Loucy (cell line): ENCODE data around the gene NDC1.

Source experiments
- H2AFZ ChIP-seq: fragments of 200-600 bp; sonication (generic); 2 replicates; pipeline ENCODE4 v1.6.0; 2016; ENCODE audit warnings: antibody characterized with exemption, mild to moderate bottlenecking, low read length, moderate library complexity
- H3F3A ChIP-seq: fragments of 200-600 bp; 2 replicates; pipeline ENCODE4 v1.6.0; 2016; ENCODE audit warnings: antibody characterized with exemption, low read depth, mild to moderate bottlenecking
- H3K27me3 ChIP-seq: fragments of 200-600 bp; sonication (generic); 2 replicates; pipeline ENCODE4 v1.6.1; 2014; ENCODE audit warnings: low read length, mild to moderate bottlenecking; ENCODE audit not compliant: insufficient read depth, poor library complexity, severe bottlenecking
- H3K36me3 ChIP-seq: fragments of 200-600 bp; sonication (generic); 2 replicates; pipeline ENCODE4 v1.6.1; 2016; ENCODE audit warnings: low read length; ENCODE audit not compliant: insufficient read depth
- H3K4me1 ChIP-seq: fragments of 200-600 bp; sonication (generic); 2 replicates; pipeline ENCODE4 v1.5.1; 2014; ENCODE audit warnings: low read length, mild to moderate bottlenecking; ENCODE audit not compliant: insufficient read depth, poor library complexity, severe bottlenecking
- H3K4me2 ChIP-seq: fragments of 200-600 bp; sonication (generic); 2 replicates; pipeline ENCODE4 v1.6.0; 2014; ENCODE audit warnings: antibody characterized with exemption, low read length, low read depth, mild to moderate bottlenecking; ENCODE audit not compliant: poor library complexity, severe bottlenecking
- H3K4me3 ChIP-seq: fragments of 200-600 bp; sonication (generic); 2 replicates; pipeline ENCODE4 v1.5.1; 2014; ENCODE audit warnings: low read length, mild to moderate bottlenecking, mixed read lengths; ENCODE audit not compliant: poor library complexity, severe bottlenecking
- H3K79me2 ChIP-seq: fragments of 200-600 bp; sonication (generic); 2 replicates; pipeline ENCODE4 v1.6.1; 2014; ENCODE audit warnings: low read length; ENCODE audit not compliant: insufficient read depth
- H3K9ac ChIP-seq: fragments of 200-600 bp; sonication (generic); 2 replicates; pipeline ENCODE4 v1.6.0; 2014; ENCODE audit warnings: mild to moderate bottlenecking, low read depth, low read length, moderate library complexity; ENCODE audit not compliant: poor library complexity, severe bottlenecking
- H3K9me2 ChIP-seq: fragments of 200-600 bp; sonication (generic); replicated peaks from 2 replicates; pipeline ENCODE4 v1.6.1; 2016; ENCODE audit warnings: low read depth, low read length, mixed read lengths
- H3K9me3 ChIP-seq: fragments of 200-600 bp; sonication (generic); 2 replicates; pipeline ENCODE4 v1.6.1; 2014; ENCODE audit warnings: mild to moderate bottlenecking, antibody characterized with exemption, low read length, low read depth; ENCODE audit not compliant: insufficient read depth
- H4K20me1 ChIP-seq: fragments of 200-600 bp; sonication (generic); 2 replicates; pipeline ENCODE4 v1.6.0; 2014; ENCODE audit warnings: antibody characterized with exemption, low read length, mild to moderate bottlenecking; ENCODE audit not compliant: insufficient read depth, poor library complexity, severe bottlenecking
- EZH2phosphoT487 ChIP-seq: fragments of 200-600 bp; IDR thresholded peaks from 2 replicates; pipeline ENCODE4 v1.6.1; 2018; ENCODE audit warnings: antibody characterized with exemption, mild to moderate bottlenecking, moderate library complexity, borderline replicate concordance
- TF ChIP-seq, protein P1 (sequence below): fragments of 200-600 bp; sonication (generic); conservative IDR thresholded peaks from 2 replicates; pipeline ENCODE4 v1.5.1; 2014; ENCODE audit warnings: mild to moderate bottlenecking, antibody characterized with exemption, low read length

Gene NDC1

DNA sequence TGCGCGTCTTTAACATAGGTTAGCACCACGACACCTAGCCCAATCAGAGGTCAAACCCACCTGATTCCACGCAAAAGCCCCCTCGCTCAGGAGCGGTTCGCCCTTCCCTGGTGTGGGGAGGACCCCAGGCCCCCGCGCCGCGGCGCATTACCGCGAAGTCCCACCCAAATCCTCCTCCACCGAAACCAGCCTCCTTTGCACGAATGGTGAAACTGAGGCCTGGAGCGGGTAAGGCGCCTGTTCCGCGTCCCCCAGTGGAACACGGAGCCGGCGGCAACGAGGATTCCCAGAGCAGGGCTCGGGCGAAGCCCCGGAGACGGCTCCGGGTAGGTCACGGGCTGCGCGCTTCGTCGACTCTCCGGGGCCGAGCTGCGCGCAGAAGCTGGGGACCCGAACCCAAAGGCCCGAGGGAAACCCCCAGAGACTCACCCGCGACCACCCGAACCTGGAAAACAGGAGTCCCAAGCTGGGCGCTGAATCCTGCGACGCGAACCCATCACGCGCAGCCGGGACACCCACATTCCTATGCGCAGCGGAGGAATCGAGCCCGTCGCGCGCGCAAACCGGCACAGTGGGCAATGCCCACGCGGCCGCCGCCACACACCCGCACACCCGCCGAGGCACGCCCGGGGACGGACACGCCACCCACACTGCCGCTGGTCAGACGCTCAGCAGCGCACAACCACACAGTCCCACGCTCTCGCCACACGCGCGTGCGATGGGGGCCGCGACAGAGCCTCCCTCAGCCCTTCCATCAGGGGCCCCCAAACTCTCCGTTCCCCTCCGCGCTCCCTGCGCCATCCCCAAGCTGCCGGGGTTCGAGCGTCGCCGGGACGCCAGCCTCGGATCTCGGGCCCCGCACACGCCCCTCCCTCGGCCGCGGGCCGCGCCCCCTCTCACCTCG, 99.6 kb downstream of the NDC1 start:
- no peak for TF ChIP-seq EZH2phosphoT487
- TF ChIP-seq, protein P1, sequence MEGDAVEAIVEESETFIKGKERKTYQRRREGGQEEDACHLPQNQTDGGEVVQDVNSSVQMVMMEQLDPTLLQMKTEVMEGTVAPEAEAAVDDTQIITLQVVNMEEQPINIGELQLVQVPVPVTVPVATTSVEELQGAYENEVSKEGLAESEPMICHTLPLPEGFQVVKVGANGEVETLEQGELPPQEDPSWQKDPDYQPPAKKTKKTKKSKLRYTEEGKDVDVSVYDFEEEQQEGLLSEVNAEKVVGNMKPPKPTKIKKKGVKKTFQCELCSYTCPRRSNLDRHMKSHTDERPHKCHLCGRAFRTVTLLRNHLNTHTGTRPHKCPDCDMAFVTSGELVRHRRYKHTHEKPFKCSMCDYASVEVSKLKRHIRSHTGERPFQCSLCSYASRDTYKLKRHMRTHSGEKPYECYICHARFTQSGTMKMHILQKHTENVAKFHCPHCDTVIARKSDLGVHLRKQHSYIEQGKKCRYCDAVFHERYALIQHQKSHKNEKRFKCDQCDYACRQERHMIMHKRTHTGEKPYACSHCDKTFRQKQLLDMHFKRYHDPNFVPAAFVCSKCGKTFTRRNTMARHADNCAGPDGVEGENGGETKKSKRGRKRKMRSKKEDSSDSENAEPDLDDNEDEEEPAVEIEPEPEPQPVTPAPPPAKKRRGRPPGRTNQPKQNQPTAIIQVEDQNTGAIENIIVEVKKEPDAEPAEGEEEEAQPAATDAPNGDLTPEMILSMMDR = no peak
- Histone ChIP-seq H2AFZ (no peak overlapping the region), H3K36me3 (no peaks in the 10 kb centered on the region), H3K9me2 (no peaks in the 10 kb centered on the region), H3K9me3 (no peaks in the 10 kb centered on the region), H4K20me1 (no peaks in the 10 kb centered on the region), H3K27me3 (no peaks in the 10 kb centered on the region), H3K79me2 (no peaks in the 10 kb centered on the region), H3K4me2 (no peak overlapping the region), H3K9ac (no peak overlapping the region), H3K4me3 (no peak overlapping the region), H3F3A (no peaks in the 10 kb centered on the region), H3K4me1 (no peaks in the 10 kb centered on the region)

DNA sequence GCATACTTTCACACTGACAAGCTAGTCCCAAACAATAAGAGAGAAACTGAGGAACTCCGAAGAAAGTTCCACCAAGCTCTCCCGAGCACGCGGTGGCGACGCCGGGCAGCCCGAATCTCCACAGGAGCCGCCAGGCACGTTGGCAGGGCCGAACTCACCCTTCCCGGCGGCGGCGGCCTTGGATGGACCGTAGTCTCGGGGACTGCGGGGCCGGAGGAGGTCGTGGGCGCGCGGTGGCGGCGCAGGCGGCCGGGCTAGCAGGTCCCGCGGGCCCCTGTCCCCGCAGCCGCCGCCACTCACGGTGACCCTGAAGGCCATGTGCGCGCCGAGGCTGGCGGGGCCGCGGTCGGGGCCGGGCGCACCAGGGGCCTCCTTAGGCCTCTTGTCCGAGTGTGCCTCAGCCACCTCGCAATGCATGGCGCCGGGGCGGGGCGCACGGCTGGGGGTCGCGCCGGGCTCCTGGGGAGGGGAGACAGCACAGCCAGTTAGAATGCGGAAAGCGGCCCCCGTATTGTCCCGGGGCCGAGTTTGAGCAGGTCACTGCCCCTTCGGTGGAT, 100.4 kb downstream of the NDC1 start:
- Histone ChIP-seq H3F3A (no peaks in the 10 kb centered on the region), H3K9me2 (no peaks in the 10 kb centered on the region), H3K4me1 (no peaks in the 10 kb centered on the region), H3K4me3 (no peak overlapping the region), H2AFZ (no peak overlapping the region), H3K79me2 (no peaks in the 10 kb centered on the region), H3K27me3 (no peaks in the 10 kb centered on the region), H3K36me3 (no peaks in the 10 kb centered on the region), H4K20me1 (no peaks in the 10 kb centered on the region), H3K9me3 (no peaks in the 10 kb centered on the region), H3K4me2 (no peak overlapping the region), H3K9ac (no peak overlapping the region)
- TF ChIP-seq, protein P1 = no peak
- TF ChIP-seq EZH2phosphoT487 = no peak

DNA sequence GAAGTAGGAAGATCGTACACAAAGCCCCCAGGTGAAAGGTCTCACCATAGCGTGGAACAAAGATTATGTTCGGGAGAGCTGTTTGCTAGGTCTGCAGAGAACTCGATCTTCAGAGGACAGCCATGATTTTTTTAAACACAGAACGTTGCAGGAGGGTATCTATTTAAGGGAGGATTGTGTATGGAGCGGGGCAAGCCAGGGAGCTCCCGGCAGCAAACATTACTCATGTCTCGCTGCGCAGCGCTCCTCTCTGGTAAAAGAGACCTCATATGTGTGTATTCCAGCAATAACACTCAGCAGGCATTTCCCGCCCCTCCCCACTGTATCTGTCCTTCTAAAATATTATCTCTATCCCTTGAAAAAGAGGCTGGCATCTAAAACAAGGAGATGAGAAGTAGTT, 101.8 kb downstream of the NDC1 start:
- H3K9ac ChIP-seq = no peak overlapping the region
- no peak for TF ChIP-seq EZH2phosphoT487
- TF ChIP-seq, protein P1 = no peak
- H3K36me3 ChIP-seq = no peaks in the 10 kb centered on the region
- H3K4me1 ChIP-seq = peaks cover 9% of the 10 kb centered on the region
- H3K9me3 ChIP-seq = no peaks in the 10 kb centered on the region
- no peak overlapping the region for H2AFZ ChIP-seq
- no peak overlapping the region for H3K4me2 ChIP-seq
- no peaks in the 10 kb centered on the region for H3F3A ChIP-seq
- H3K79me2 ChIP-seq = no peaks in the 10 kb centered on the region
- no peaks in the 10 kb centered on the region for H4K20me1 ChIP-seq
- no peak overlapping the region for H3K4me3 ChIP-seq
- H3K27me3 ChIP-seq = no peaks in the 10 kb centered on the region
- no peaks in the 10 kb centered on the region for H3K9me2 ChIP-seq
